Trophoblast cell (in vitro differentiated cells and primary cell): ENCODE measurements around the gene KHDC4.

Source experiments
- DNase-seq, 2 donors: peaks; one replicate each; pipeline ENCODE4 v3.0.0-alpha.2; 2016
- H2AFZ ChIP-seq: 2 replicates; pipeline ENCODE4 v1.6.1; 2013; ENCODE audit warnings: low read length, moderate library complexity, mild to moderate bottlenecking; ENCODE audit not compliant: insufficient read depth, poor library complexity
- H2AK5ac ChIP-seq: 2 replicates; pipeline ENCODE4 v1.6.1; 2013; ENCODE audit warnings: mild to moderate bottlenecking, low read length
- H2BK120ac ChIP-seq: 2 replicates; pipeline ENCODE4 v1.6.1; 2013; ENCODE audit warnings: low read length, mild to moderate bottlenecking, moderate library complexity; ENCODE audit not compliant: insufficient read depth, poor library complexity
- H2BK12ac ChIP-seq: 2 replicates; pipeline ENCODE4 v1.6.1; 2013; ENCODE audit warnings: mild to moderate bottlenecking, low read length, moderate library complexity
- H2BK5ac ChIP-seq: 2 replicates; pipeline ENCODE4 v1.6.1; 2013; ENCODE audit warnings: low read length, low read depth, moderate library complexity, mild to moderate bottlenecking; ENCODE audit not compliant: poor library complexity
- H3K14ac ChIP-seq: 2 replicates; pipeline ENCODE4 v1.6.1; 2013; ENCODE audit warnings: mild to moderate bottlenecking, low read length
- H3K18ac ChIP-seq: 2 replicates; pipeline ENCODE4 v1.6.1; 2013; ENCODE audit warnings: mild to moderate bottlenecking, low read length
- H3K23ac ChIP-seq: 2 replicates; pipeline ENCODE4 v1.6.1; 2013; ENCODE audit warnings: low read length
- H3K27ac ChIP-seq: 2 replicates; pipeline ENCODE4 v1.5.1; 2013; ENCODE audit warnings: low read depth, mild to moderate bottlenecking, inconsistent platforms, low read length, moderate library complexity
- H3K27me3 ChIP-seq: 2 replicates; pipeline ENCODE4 v1.6.1; 2013; ENCODE audit warnings: inconsistent platforms, mild to moderate bottlenecking, low read length, moderate library complexity; ENCODE audit not compliant: insufficient read depth
- H3K36me3 ChIP-seq, 2 experiments: 1 replicate in 1 of 2; 2 replicates in 1 of 2; pipeline ENCODE4 v1.6.1; 2013; ENCODE audit warnings: low read length in 2 of 2, mild to moderate bottlenecking in 2 of 2, moderate library complexity in 1 of 2; ENCODE audit not compliant: insufficient read depth in 2 of 2, control insufficient read depth in 1 of 2
- H3K4ac ChIP-seq: 2 replicates; pipeline ENCODE4 v1.6.1; 2013; ENCODE audit warnings: low read depth, mild to moderate bottlenecking, low read length, moderate library complexity
- H3K4me1 ChIP-seq, 2 experiments: 1 replicate in 1 of 2; 2 replicates in 1 of 2; pipeline ENCODE4 v1.6.1; 2013; ENCODE audit warnings: low read length in 2 of 2, mild to moderate bottlenecking in 2 of 2, moderate library complexity in 1 of 2; ENCODE audit not compliant: insufficient read depth in 2 of 2, control insufficient read depth in 1 of 2
- H3K4me2 ChIP-seq: 2 replicates; pipeline ENCODE4 v1.6.1; 2013; ENCODE audit warnings: inconsistent platforms, mild to moderate bottlenecking, low read length, moderate library complexity
- H3K4me3 ChIP-seq: 2 replicates; pipeline ENCODE4 v1.5.1; 2013; ENCODE audit warnings: mild to moderate bottlenecking, low read depth, low read length, inconsistent platforms
- H3K79me1 ChIP-seq: one replicate; pipeline ENCODE4 v1.6.1; 2013; ENCODE audit warnings: low read length
- H3K79me2 ChIP-seq: 2 replicates; pipeline ENCODE4 v1.6.1; 2013; ENCODE audit warnings: low read length, mild to moderate bottlenecking; ENCODE audit not compliant: control insufficient read depth, insufficient read depth, poor library complexity
- H3K9ac ChIP-seq: 2 replicates; pipeline ENCODE4 v1.6.1; 2013; ENCODE audit warnings: mild to moderate bottlenecking, low read length
- H3K9me3 ChIP-seq: 2 replicates; pipeline ENCODE4 v1.6.1; 2013; ENCODE audit warnings: low read depth, mild to moderate bottlenecking, control low read depth, inconsistent platforms, low read length; ENCODE audit not compliant: insufficient read depth
- H4K12ac ChIP-seq: 2 replicates; pipeline ENCODE4 v1.6.1; 2013; ENCODE audit warnings: low read depth, mild to moderate bottlenecking, low read length, moderate library complexity
- H4K8ac ChIP-seq: 2 replicates; pipeline ENCODE4 v1.6.1; 2013; ENCODE audit warnings: low read depth, mild to moderate bottlenecking, low read length, moderate library complexity
- H4K91ac ChIP-seq: one replicate; pipeline ENCODE4 v1.6.1; 2013; ENCODE audit warnings: low read depth, mild to moderate bottlenecking, low read length, moderate library complexity
- WGBS: extraction: QIAGEN DNeasy Blood & Tissue Kit; methylation state at CpG from one replicate; pipeline ENCODE4 v1.1.7; 2013; ENCODE audit warnings: missing lambda C conversion rate; ENCODE audit not compliant: insufficient read length, insufficient coverage; ENCODE audit errors: extremely low coverage; 5-methylcytosine and 5-hydroxymethylcytosine counted together

Gene KHDC4

GRCh38 chr1:155934936-155935590 lies 850 bp upstream of the KHDC4 start:
- H2BK12ac ChIP-seq = no peak overlapping the region
- WGBS = no CpG with 5 or more reads among the region's 24 CpGs
- peak overlapping the region; percentile 58 for H4K91ac ChIP-seq
- peak in 1 of 2 donors; percentile 49 for DNase-seq
- H2BK5ac ChIP-seq = no peak overlapping the region
- peak overlapping the region; percentile 19 for H2AFZ ChIP-seq
- H3K4ac ChIP-seq = peak overlapping the region; percentile 8
- peaks cover 6% of the 10 kb centered on the region for H3K79me1 ChIP-seq
- H2BK120ac ChIP-seq = no peak overlapping the region
- H4K8ac ChIP-seq = peak overlapping the region; percentile 89
- H3K9ac ChIP-seq = no peak overlapping the region
- no peaks in the 10 kb centered on the region for H3K27me3 ChIP-seq
- H3K79me2 ChIP-seq = peaks cover 13% of the 10 kb centered on the region
- H3K14ac ChIP-seq = peak overlapping the region; percentile 18
- no peak overlapping the region for H3K23ac ChIP-seq
- H3K36me3 ChIP-seq = peaks cover 17 to 19% of the 10 kb centered on the region in 2 experiments
- H2AK5ac ChIP-seq = peak overlapping the region; percentile 38
- H3K18ac ChIP-seq = no peak overlapping the region
- H4K12ac ChIP-seq = peak overlapping the region; percentile 54
- H3K9me3 ChIP-seq = no peaks in the 10 kb centered on the region
- H3K4me2 ChIP-seq = peak overlapping the region; percentile 65
- H3K27ac ChIP-seq = peak overlapping the region; percentile 22
- H3K4me3 ChIP-seq = no peak overlapping the region
- H3K4me1 ChIP-seq = peaks cover 7 to 8% of the 10 kb centered on the region in 2 experiments

GRCh38 chr1:155933591-155934096 lies 569 bp downstream of the KHDC4 start:
- Histone ChIP-seq H3K27ac (peak overlapping the region; percentile 42), H3K36me3 (peaks cover 23 to 31% of the 10 kb centered on the region in 2 experiments), H3K18ac (peak overlapping the region; percentile 97), H2AFZ (peak overlapping the region; percentile 82), H4K12ac (peak overlapping the region; percentile 95), H3K79me2 (peaks cover 13% of the 10 kb centered on the region), H3K9me3 (no peaks in the 10 kb centered on the region), H2BK12ac (no peak overlapping the region), H3K23ac (no peak overlapping the region), H3K4me1 (peaks cover 7 to 8% of the 10 kb centered on the region in 2 experiments), H3K14ac (peak overlapping the region; percentile 96), H3K4me3 (peak overlapping the region; percentile 94), H3K4ac (peak overlapping the region; percentile 96), H2BK5ac (peak overlapping the region; percentile 46), H4K91ac (peak overlapping the region; percentile 82), H3K79me1 (peaks cover 6% of the 10 kb centered on the region), H4K8ac (peak overlapping the region; percentile 99), H2AK5ac (peak overlapping the region; percentile 94), H3K9ac (peak overlapping the region; percentile 99), H3K4me2 (peak overlapping the region; percentile 100), H2BK120ac (peak overlapping the region; percentile 62), H3K27me3 (no peaks in the 10 kb centered on the region)
- no peak for DNase-seq
- 100% methylated on average over 2 of the region's 10 CpGs for WGBS

DNA sequence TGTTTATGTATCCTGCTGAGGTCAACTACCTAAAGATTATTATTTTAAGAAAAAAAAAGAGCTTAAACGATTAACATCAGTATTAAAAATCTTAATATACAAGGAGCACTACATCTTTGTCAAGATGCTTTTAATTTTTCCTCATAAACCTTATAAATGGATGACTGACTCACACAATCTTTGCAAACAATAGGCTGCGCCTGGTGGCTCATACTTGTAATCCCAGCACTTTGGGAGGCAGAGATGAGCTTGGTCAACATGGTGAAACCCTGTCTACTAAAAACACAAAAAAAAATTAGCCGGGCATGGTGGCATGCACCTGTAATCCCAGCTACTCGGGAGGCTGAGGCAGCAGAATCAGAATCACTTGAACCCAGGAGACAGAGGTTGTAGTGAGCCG lies 1.7 kb downstream of the KHDC4 start:
- Histone ChIP-seq H3K23ac (no peak overlapping the region), H3K79me2 (peaks cover 13% of the 10 kb centered on the region), H3K9ac (no peak overlapping the region), H4K8ac (no peak overlapping the region), H4K91ac (no peak overlapping the region), H4K12ac (no peak overlapping the region), H3K4me1 (peaks cover 7 to 8% of the 10 kb centered on the region in 2 experiments), H3K14ac (no peak overlapping the region), H3K18ac (no peak overlapping the region), H2AK5ac (no peak overlapping the region), H3K27me3 (no peaks in the 10 kb centered on the region), H3K79me1 (peaks cover 6% of the 10 kb centered on the region), H2AFZ (no peak overlapping the region), H2BK120ac (no peak overlapping the region), H3K27ac (no peak overlapping the region), H3K9me3 (no peaks in the 10 kb centered on the region), H2BK5ac (no peak overlapping the region), H2BK12ac (no peak overlapping the region), H3K4me3 (no peak overlapping the region), H3K4me2 (peak overlapping the region; percentile 6), H3K36me3 (peaks cover 29 to 37% of the 10 kb centered on the region in 2 experiments), H3K4ac (peak overlapping the region; percentile 50)
- no peak for DNase-seq
- WGBS = no CpG with 5 or more reads among the region's 5 CpGs

DNA sequence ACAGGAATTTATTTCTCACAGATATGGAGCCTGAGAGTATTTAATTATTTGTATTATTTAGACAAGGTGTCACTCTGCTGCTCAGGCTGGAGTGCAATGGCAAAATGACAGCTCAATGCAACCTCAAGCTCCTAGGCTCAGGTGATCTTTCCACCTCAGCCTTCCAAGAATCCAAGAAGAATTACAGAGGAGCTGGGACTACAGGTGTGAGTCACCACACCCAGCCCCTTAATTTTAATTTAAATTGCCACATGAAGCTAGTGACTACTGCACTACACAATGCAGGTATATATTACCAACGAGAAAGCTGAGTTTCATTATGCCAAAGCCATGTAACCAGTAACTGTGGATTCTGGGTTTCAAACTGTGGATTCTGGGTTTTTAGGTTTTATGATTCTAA lies 2.1 kb downstream of the KHDC4 start:
- no peak overlapping the region for H3K27ac ChIP-seq

More for the DNA sequence above, 2.1 kb downstream of the KHDC4 start:
- Histone ChIP-seq H3K4me2 (no peak overlapping the region), H4K12ac (no peak overlapping the region), H4K8ac (no peak overlapping the region), H2BK12ac (no peak overlapping the region), H2AK5ac (no peak overlapping the region), H4K91ac (no peak overlapping the region), H2BK5ac (no peak overlapping the region), H3K9me3 (no peaks in the 10 kb centered on the region), H2AFZ (no peak overlapping the region), H3K27me3 (no peaks in the 10 kb centered on the region), H3K4me3 (no peak overlapping the region), H3K36me3 (peaks cover 31 to 40% of the 10 kb centered on the region in 2 experiments), H2BK120ac (no peak overlapping the region), H3K14ac (no peak overlapping the region), H3K9ac (no peak overlapping the region), H3K18ac (no peak overlapping the region), H3K79me2 (peaks cover 13% of the 10 kb centered on the region), H3K23ac (no peak overlapping the region), H3K4ac (peak overlapping the region; percentile 43), H3K79me1 (peaks cover 6% of the 10 kb centered on the region), H3K4me1 (peaks cover 7 to 8% of the 10 kb centered on the region in 2 experiments)
- peak; percentile 73 to 77 for DNase-seq
- WGBS = no CpG with 5 or more reads among the region's 1 CpG
